GM10266 (cell line): ENCODE measurements around the gene SLC25A20.
"Not testable (repeated sequence)": the region's sequence is repeated elsewhere in the genome, so short reads cannot be mapped to it uniquely, and the experiment has no call there.

ENCODE experiments used
- DNase-seq: peaks from one replicate; pipeline ENCODE4 v3.0.0; 2012; ENCODE audit errors: extremely low spot score
- CTCF ChIP-seq: IDR thresholded peaks from 2 replicates; pipeline ENCODE4 v1.5.1; 2012; ENCODE audit warnings: mild to moderate bottlenecking, low read depth; ENCODE audit not compliant: control insufficient read depth, insufficient read depth; ENCODE audit errors: missing control alignments

Gene SLC25A20

GRCh38 chr3:48847504-48848423, 50.9 kb downstream of the SLC25A20 start, which contains the start of gene PRKAR2A:
Gene PRKAR2A (minus strand): TSS chr3:48847874. CDS start chr3:48847596, 278 bp downstream.
- peak; percentile 95 for DNase-seq
- TF ChIP-seq CTCF = no peak

- no peak for TF ChIP-seq CTCF
- DNase-seq = peak; percentile 57
Observed at GRCh38 chr3:48847053-48847503, 51.6 kb downstream of the SLC25A20 start.

GRCh38 chr3:48845170-48845569, 53.5 kb downstream of the SLC25A20 start:
- no peak for DNase-seq
- TF ChIP-seq CTCF = no peak

- no peak for TF ChIP-seq CTCF
- DNase-seq = no peak
Observed at GRCh38 chr3:48837163-48837562, 61.5 kb downstream of the SLC25A20 start.

GRCh38 chr3:48835650-48836366, 62.9 kb downstream of the SLC25A20 start:
- no peak for DNase-seq

GRCh38 chr3:48832684-48833083, 66.0 kb downstream of the SLC25A20 start:
- TF ChIP-seq CTCF = no peak
- DNase-seq = no peak

More at GRCh38 chr3:48835650-48836366, 62.9 kb downstream of the SLC25A20 start:
- no peak for TF ChIP-seq CTCF

- DNase-seq = no peak
- TF ChIP-seq CTCF = no peak
Observed at GRCh38 chr3:48830715-48831114, 68.0 kb downstream of the SLC25A20 start.

GRCh38 chr3:48829525-48829924, 69.2 kb downstream of the SLC25A20 start:
- DNase-seq = not testable (repeated sequence)

- not testable (repeated sequence) for DNase-seq
Observed at GRCh38 chr3:48827874-48828273, 70.8 kb downstream of the SLC25A20 start.
